GM18909 (cell line): ENCODE data around the gene GSPT1.
"Not testable (repeated sequence)": the region's sequence is repeated elsewhere in the genome, so short reads cannot be mapped to it uniquely, and the experiment has no call there.

Experiments used
- ATAC-seq: cut with Tn5 transposase; IDR thresholded peaks from one replicate; pipeline ENCODE4 v1.9.1; 2021; ENCODE audit warnings: mild to moderate bottlenecking; ENCODE audit not compliant: unreplicated experiment, poor library complexity

GSPT1 gene

DNA sequence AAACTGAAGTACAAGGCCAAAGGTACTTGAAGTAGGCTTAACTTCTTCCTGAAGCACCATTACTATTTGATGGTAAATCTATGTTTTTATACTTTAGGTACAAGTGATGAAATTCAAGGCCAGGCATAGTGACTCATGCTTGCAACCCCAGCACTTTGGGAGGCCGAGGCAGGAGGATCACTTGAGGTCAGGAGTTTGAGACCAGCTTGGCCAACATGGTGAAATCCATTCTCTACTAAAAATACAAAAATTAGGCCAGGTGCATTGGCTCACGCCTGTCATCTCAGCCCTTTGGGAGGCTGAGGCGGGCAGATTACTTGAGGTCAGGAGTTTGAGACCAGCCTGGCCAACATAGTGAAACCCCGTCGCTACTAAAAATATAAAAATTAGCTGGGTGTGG lies 92.1 kb downstream of the GSPT1 start:
- not testable (repeated sequence) for ATAC-seq

DNA sequence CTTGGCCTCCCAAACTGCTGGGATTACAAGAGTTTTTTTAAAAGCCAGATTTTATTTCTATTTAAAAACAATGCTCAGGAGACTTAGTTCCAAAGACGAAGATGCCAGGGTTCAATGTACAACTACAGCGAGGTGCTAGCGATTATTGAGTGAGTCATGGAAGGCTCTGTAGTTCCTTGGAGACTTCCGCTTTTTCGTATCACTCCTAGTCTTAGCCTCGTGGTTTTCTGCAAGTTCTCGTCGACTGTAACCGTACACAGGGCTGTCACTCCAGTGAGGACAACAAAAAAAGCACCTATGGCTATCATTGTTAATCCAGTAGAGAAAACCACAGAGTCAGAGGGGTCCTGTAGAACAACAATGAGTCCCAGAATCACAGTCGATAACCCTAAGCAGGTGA lies 96.0 kb downstream of the GSPT1 start:
- ATAC-seq: no peak

DNA sequence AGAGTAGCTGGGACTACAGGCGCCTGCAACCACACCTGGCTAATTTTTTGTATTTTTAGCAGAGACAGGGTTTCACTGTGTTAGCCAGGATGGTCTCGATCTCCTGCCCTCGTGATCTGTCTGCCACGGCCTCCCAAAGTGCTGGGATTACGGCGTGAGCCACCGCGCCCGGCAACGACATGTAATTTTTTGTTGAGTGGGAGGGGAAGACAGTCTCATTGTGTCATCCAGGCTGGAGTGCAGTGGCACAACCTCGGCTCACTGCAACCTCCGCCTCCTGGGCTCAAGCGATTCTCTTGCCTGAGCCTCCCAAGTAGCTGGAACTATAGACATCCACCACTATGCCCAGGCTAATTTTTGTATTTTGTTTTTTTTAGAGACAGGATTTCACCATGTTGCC lies 96.8 kb downstream of the GSPT1 start:
- not testable (repeated sequence) for ATAC-seq
